Measurements from ENCODE around the gene CORO7.

Gene CORO7

GRCh38 chr16:4376893-4377572, 39.4 kb downstream of the CORO7 start:
- no peak overlapping the region for H3K4me3 ChIP-seq (ENCODE audit: low read depth, low read length)
- TF ChIP-seq CTCF (IDR thresholded peaks at IDR 0.05; ENCODE audit: insufficient read depth, low read length, missing control alignments): no peak
- CTCF ChIA-PET: interaction anchor here (0.7 to 23.7 kb wide), 4 partner anchors 9 to 438 kb away, joined by 3 to 389 read pairs (median 3); no protein-coding TSS in a partner anchor
- POLR2A ChIA-PET: interaction anchor here (0.7 to 1.5 kb wide), 3 partner anchors 9 to 181 kb away, joined by 3 to 4 read pairs (median 3); no protein-coding TSS in a partner anchor
- DNase-seq (ENCODE audit: low read depth, low spot score): no peak

GRCh38 chr16:4376126-4376892, 40.1 kb downstream of the CORO7 start:
- ChIA-PET POLR2A (interaction anchor here (0.7 to 1.5 kb wide), 3 partner anchors 9 to 180 kb away, joined by 3 to 6 read pairs (median 4); no protein-coding TSS in a partner anchor), CTCF (interaction anchor here (1.2 to 23.7 kb wide), 4 partner anchors 13 to 27 kb away, joined by 3 to 389 read pairs (median 10); no protein-coding TSS in a partner anchor)
- H3K4me3 ChIP-seq (ENCODE audit: low read depth, low read length): peak overlapping the region; percentile 39
- DNase-seq (ENCODE audit: low read depth, low spot score): no peak
- TF ChIP-seq CTCF (IDR thresholded peaks at IDR 0.05; ENCODE audit: insufficient read depth, low read length, missing control alignments): no peak

- no peak for DNase-seq (ENCODE audit: low read depth, low spot score)
- H3K4me3 ChIP-seq (ENCODE audit: low read depth, low read length): peak overlapping the region; percentile 39
- CTCF ChIA-PET: interaction anchor here (0.7 to 23.7 kb wide), 10 partner anchors 10 to 175 kb away, joined by 3 to 389 read pairs (median 3); no protein-coding TSS in a partner anchor
- POLR2A ChIA-PET: interaction anchor here (1.2 to 1.6 kb wide), 4 partner anchors 10 to 102 kb away, joined by 3 to 8 read pairs (median 6); partner anchors contain the start of gene CORO7
- no peak for TF ChIP-seq CTCF (IDR thresholded peaks at IDR 0.05; ENCODE audit: insufficient read depth, low read length, missing control alignments)
Measured at GRCh38 chr16:4375717-4376116, 40.7 kb downstream of the CORO7 start.

- ChIA-PET CTCF (interaction anchor here (1.2 to 23.7 kb wide), 7 partner anchors 9 to 120 kb away, joined by 3 to 389 read pairs (median 7); no protein-coding TSS in a partner anchor), POLR2A (interaction anchor here (1.0 to 3.9 kb wide), 12 partner anchors 8 to 101 kb away, joined by 3 to 28 read pairs (median 9); partner anchors contain the start of genes CORO7, PAM16 and TFAP4)
- H3K4me3 ChIP-seq (ENCODE audit: low read depth, low read length): peak overlapping the region; percentile 93
- no peak for TF ChIP-seq CTCF (IDR thresholded peaks at IDR 0.05; ENCODE audit: insufficient read depth, low read length, missing control alignments)
- DNase-seq (ENCODE audit: low read depth, low spot score): peak; percentile 95
Measured at GRCh38 chr16:4373909-4374742, 42.3 kb downstream of the CORO7 start.

GRCh38 chr16:4373356-4373908, 43.0 kb downstream of the CORO7 start:
- no peak for DNase-seq (ENCODE audit: low read depth, low spot score)
- H3K4me3 ChIP-seq (ENCODE audit: low read depth, low read length): peak overlapping the region; percentile 93
- POLR2A ChIA-PET: interaction anchor here (1.0 to 3.9 kb wide), 9 partner anchors 9 to 101 kb away, joined by 4 to 28 read pairs (median 13); partner anchors contain the start of genes PAM16 and TFAP4
- CTCF ChIA-PET: interaction anchor here (1.3 to 23.7 kb wide), 6 partner anchors 12 to 85 kb away, joined by 3 to 389 read pairs (median 11); no protein-coding TSS in a partner anchor
- no peak for TF ChIP-seq CTCF (IDR thresholded peaks at IDR 0.05; ENCODE audit: insufficient read depth, low read length, missing control alignments)

Data from AG04449 (cell line).